ENCODE data around the gene NTSR1.

Gene NTSR1

DNA sequence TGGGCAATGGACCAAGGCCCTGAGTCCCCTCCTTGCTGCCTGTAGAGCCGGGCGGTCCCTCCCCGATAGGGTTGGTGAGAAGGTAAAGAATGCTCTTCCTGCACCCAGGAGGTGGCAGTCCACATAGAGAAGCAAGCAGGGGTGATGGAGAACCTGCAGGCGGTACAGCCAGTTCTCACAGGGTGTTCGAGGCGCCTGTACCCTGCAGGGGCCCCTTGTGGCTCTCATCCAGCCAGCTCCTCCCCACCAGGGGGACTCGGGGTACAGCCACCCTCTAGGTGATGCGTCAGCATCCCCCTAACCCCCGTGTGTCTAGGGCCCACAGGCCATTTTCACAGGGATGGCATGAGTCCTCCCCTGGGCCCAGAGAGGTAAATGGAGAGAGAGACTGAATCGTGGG, 103.1 kb downstream of the NTSR1 start:
- TF ChIP-seq, protein P1, sequence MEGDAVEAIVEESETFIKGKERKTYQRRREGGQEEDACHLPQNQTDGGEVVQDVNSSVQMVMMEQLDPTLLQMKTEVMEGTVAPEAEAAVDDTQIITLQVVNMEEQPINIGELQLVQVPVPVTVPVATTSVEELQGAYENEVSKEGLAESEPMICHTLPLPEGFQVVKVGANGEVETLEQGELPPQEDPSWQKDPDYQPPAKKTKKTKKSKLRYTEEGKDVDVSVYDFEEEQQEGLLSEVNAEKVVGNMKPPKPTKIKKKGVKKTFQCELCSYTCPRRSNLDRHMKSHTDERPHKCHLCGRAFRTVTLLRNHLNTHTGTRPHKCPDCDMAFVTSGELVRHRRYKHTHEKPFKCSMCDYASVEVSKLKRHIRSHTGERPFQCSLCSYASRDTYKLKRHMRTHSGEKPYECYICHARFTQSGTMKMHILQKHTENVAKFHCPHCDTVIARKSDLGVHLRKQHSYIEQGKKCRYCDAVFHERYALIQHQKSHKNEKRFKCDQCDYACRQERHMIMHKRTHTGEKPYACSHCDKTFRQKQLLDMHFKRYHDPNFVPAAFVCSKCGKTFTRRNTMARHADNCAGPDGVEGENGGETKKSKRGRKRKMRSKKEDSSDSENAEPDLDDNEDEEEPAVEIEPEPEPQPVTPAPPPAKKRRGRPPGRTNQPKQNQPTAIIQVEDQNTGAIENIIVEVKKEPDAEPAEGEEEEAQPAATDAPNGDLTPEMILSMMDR (IDR thresholded peaks at IDR 0.05), result no peak
